DND-41 (cell line): ENCODE measurements around the gene ISY1.
"Not testable (repeated sequence)": the region's sequence is repeated elsewhere in the genome, so short reads cannot be mapped to it uniquely, and the experiment has no call there.

Experiments
- ATAC-seq: fragments of 200-7000 bp; cut with Tn5 transposase; 3 replicates; pipeline ENCODE4 v1.9.1; 2021; ENCODE audit warnings: low read depth; ENCODE audit not compliant: insufficient read depth
- DNase-seq: peaks from one replicate; pipeline ENCODE4 v3.0.0-alpha.2; 2020
- H2AFZ ChIP-seq: 2 replicates; pipeline ENCODE4 v1.6.0; 2012; ENCODE audit warnings: low read depth, low read length
- H3K27ac ChIP-seq: 2 replicates; pipeline ENCODE4 v1.5.1; 2012; ENCODE audit warnings: low read length, inconsistent platforms
- H3K27me3 ChIP-seq: fragments of 200-600 bp; sonication (generic); 2 replicates; pipeline ENCODE4 v1.6.0; 2012; ENCODE audit warnings: low read length, mild to moderate bottlenecking, inconsistent platforms; ENCODE audit not compliant: insufficient read depth, poor library complexity
- H3K36me3 ChIP-seq: 2 replicates; pipeline ENCODE4 v1.5.1; 2012; ENCODE audit warnings: low read length, inconsistent platforms; ENCODE audit not compliant: insufficient read depth
- H3K4me1 ChIP-seq: 2 replicates; pipeline ENCODE4 v1.5.1; 2012; ENCODE audit warnings: mild to moderate bottlenecking, low read length; ENCODE audit not compliant: insufficient read depth
- H3K4me2 ChIP-seq: 2 replicates; pipeline ENCODE4 v1.6.0; 2012; ENCODE audit warnings: mild to moderate bottlenecking, moderate library complexity, low read length, inconsistent platforms; ENCODE audit not compliant: insufficient read depth
- H3K4me3 ChIP-seq, 2 experiments: fragments of 200-600 bp in 1 of 2; shearing (Covaris generic) in 1 of 2; 2 replicates each; pipeline ENCODE4 v1.5.1; 2012 to 2016; ENCODE audit warnings: inconsistent platforms in 2 of 2, low read length in 2 of 2, mild to moderate bottlenecking in 2 of 2, low read depth in 1 of 2, moderate library complexity in 1 of 2
- H3K79me2 ChIP-seq: 2 replicates; pipeline ENCODE4 v1.6.0; 2012; ENCODE audit warnings: low read length, inconsistent platforms; ENCODE audit not compliant: insufficient read depth
- H3K9ac ChIP-seq: 2 replicates; pipeline ENCODE4 v1.6.0; 2012; ENCODE audit warnings: low read depth, mild to moderate bottlenecking, inconsistent platforms, low read length, moderate library complexity
- H3K9me3 ChIP-seq: 2 replicates; pipeline ENCODE4 v1.5.1; 2012; ENCODE audit warnings: low read length, moderate library complexity, mild to moderate bottlenecking, inconsistent platforms; ENCODE audit not compliant: insufficient read depth, severe bottlenecking
- H4K20me1 ChIP-seq: 2 replicates; pipeline ENCODE4 v1.6.0; 2012; ENCODE audit warnings: low read length; ENCODE audit not compliant: insufficient read depth
- EZH2 ChIP-seq: IDR thresholded peaks from 3 replicates; pipeline ENCODE4 v1.6.1; 2012; ENCODE audit warnings: borderline replicate concordance, low read depth, mild to moderate bottlenecking, moderate library complexity, low read length, inconsistent platforms; ENCODE audit not compliant: severe bottlenecking
- TF ChIP-seq, protein P1 (sequence below): IDR thresholded peaks from 2 replicates; pipeline ENCODE4 v1.5.1; 2012; ENCODE audit warnings: borderline replicate concordance, low read length, moderate library complexity, mild to moderate bottlenecking; ENCODE audit not compliant: poor library complexity, severe bottlenecking; ENCODE audit errors: extremely low read depth

Gene ISY1

GRCh38 chr3:129195731-129196256, 34.9 kb upstream of the ISY1 start:
- no peak overlapping the region for H2AFZ ChIP-seq
- H3K4me1 ChIP-seq, result no peaks in the 10 kb centered on the region
- H3K4me3 ChIP-seq, result no peak overlapping the region
- H3K27ac ChIP-seq, result no peak overlapping the region
- DNase-seq (no peak), ATAC-seq (no peak)
- H3K9ac ChIP-seq, result no peak overlapping the region
- H3K4me2 ChIP-seq, result no peak overlapping the region
- no peaks in the 10 kb centered on the region for H3K9me3 ChIP-seq
- no peaks in the 10 kb centered on the region for H3K79me2 ChIP-seq
- H3K27me3 ChIP-seq, result no peaks in the 10 kb centered on the region
- H3K36me3 ChIP-seq, result no peaks in the 10 kb centered on the region
- no peaks in the 10 kb centered on the region for H4K20me1 ChIP-seq
- TF ChIP-seq, protein P1, sequence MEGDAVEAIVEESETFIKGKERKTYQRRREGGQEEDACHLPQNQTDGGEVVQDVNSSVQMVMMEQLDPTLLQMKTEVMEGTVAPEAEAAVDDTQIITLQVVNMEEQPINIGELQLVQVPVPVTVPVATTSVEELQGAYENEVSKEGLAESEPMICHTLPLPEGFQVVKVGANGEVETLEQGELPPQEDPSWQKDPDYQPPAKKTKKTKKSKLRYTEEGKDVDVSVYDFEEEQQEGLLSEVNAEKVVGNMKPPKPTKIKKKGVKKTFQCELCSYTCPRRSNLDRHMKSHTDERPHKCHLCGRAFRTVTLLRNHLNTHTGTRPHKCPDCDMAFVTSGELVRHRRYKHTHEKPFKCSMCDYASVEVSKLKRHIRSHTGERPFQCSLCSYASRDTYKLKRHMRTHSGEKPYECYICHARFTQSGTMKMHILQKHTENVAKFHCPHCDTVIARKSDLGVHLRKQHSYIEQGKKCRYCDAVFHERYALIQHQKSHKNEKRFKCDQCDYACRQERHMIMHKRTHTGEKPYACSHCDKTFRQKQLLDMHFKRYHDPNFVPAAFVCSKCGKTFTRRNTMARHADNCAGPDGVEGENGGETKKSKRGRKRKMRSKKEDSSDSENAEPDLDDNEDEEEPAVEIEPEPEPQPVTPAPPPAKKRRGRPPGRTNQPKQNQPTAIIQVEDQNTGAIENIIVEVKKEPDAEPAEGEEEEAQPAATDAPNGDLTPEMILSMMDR, result no peak
- no peak for TF ChIP-seq EZH2

DNA sequence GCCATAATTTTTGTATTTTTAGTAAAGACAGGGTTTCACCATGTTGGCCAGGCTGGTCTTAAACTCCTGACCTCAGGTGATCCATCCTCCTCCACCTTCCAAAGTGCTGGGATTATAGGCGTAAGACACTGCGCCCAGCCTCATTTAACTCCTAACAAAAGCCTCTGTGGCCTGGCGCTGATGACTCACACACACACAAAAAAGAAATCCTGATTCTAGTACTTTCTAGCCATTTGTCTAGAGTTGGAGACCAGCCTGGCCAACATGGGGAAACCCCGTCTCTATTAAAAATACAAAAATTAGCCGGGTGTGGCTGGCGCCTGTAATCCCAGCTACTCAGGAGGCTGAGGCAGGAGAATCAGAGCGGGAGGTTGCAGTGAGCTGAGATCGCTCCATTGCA, 28.9 kb upstream of the ISY1 start:
- ATAC-seq, H3K27ac ChIP-seq, H3K9ac ChIP-seq, H3K4me3 ChIP-seq, DNase-seq, H3K36me3 ChIP-seq, H3K4me2 ChIP-seq, H2AFZ ChIP-seq, H4K20me1 ChIP-seq, H3K9me3 ChIP-seq, H3K27me3 ChIP-seq: not testable (repeated sequence)
- Histone ChIP-seq H3K4me1 (peaks cover 14% of the 10 kb centered on the region), H3K79me2 (peaks cover 11% of the 10 kb centered on the region)

DNA sequence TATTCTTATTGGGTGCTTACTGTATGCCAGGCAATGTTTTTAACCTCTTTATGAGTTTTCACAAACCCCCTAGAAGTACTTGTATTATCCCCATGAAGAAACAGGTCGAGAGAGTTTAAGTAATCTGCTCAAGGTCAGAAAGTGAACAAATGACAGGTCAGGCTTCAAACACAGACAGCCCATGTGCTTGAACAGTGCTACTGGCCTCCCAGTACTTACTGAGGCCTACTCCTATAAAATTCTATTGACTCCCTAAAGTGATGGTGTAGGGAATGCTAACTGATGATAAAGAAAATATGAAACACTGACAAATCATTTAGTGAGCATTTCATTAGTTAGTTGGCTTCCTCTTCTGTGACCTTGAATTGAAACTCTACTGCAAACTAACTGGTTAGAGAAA, 27.0 kb upstream of the ISY1 start:
- ATAC-seq, result no peak
- Histone ChIP-seq H3K79me2 (peaks cover 29% of the 10 kb centered on the region), H3K27me3 (no peaks in the 10 kb centered on the region), H3K4me2 (no peak overlapping the region), H4K20me1 (peaks cover under 1% of the 10 kb centered on the region; the same call in 1 of the 2 replicates), H2AFZ (no peak overlapping the region), H3K27ac (no peak overlapping the region), H3K9ac (no peak overlapping the region), H3K36me3 (peaks cover 4% of the 10 kb centered on the region; the same call in 1 of the 2 replicates), H3K9me3 (no peaks in the 10 kb centered on the region), H3K4me1 (peaks cover 15% of the 10 kb centered on the region), H3K4me3 (no peak overlapping the region)
- DNase-seq, result no peak
- TF ChIP-seq EZH2, result no peak
- TF ChIP-seq, protein P1, result no peak

- TF ChIP-seq, protein P1, result no peak
- TF ChIP-seq EZH2, result no peak
- no peak overlapping the region for H3K27ac ChIP-seq
- peak overlapping the region; percentile 65; the same call in 1 of the 2 replicates for H3K4me2 ChIP-seq
- H3K27me3 ChIP-seq, result no peaks in the 10 kb centered on the region
- H3K9me3 ChIP-seq, result no peaks in the 10 kb centered on the region
- peaks cover 20% of the 10 kb centered on the region for H4K20me1 ChIP-seq
- H3K4me3 ChIP-seq, result no peak overlapping the region; a peak in 1 of 4 replicates
- peak overlapping the region; percentile 98; the same call in 1 of the 2 replicates for H3K9ac ChIP-seq
- H2AFZ ChIP-seq, result no peak overlapping the region
- H3K36me3 ChIP-seq, result peaks cover 21% of the 10 kb centered on the region
- peaks cover 50% of the 10 kb centered on the region for H3K79me2 ChIP-seq
- ATAC-seq (no peak), DNase-seq (no peak)
- H3K4me1 ChIP-seq, result peaks cover 33% of the 10 kb centered on the region
Observed at GRCh38 chr3:129185783-129186182, 24.9 kb upstream of the ISY1 start.

- H3K9me3 ChIP-seq, H2AFZ ChIP-seq, H3K27me3 ChIP-seq, H3K27ac ChIP-seq, ATAC-seq, DNase-seq: not testable (repeated sequence)
- peaks cover 28% of the 10 kb centered on the region for H3K36me3 ChIP-seq
- H3K79me2 ChIP-seq, result peaks cover 58% of the 10 kb centered on the region
- H3K4me1 ChIP-seq, result peaks cover 41% of the 10 kb centered on the region
- H3K4me3 ChIP-seq, result peak overlapping the region; percentile 67 to 72; a peak in 2 of 4 replicates
- peak overlapping the region; percentile 98 for H3K9ac ChIP-seq
- peaks cover 26% of the 10 kb centered on the region for H4K20me1 ChIP-seq
- H3K4me2 ChIP-seq, result peak overlapping the region; percentile 65
Observed at GRCh38 chr3:129184784-129185542, 24.1 kb upstream of the ISY1 start.
